K562 (cell line): Measurements from ENCODE around the gene DNMT3A. TPM values are rescaled to one million over a fixed set of nuclear protein-coding genes. Genes with fewer than 3 reads are reported as not detected.

Experiments used
- ATAC-seq: fragments of 200-7000 bp; cut with Tn5 transposase; 3 replicates; pipeline ENCODE4 v1.9.1; 2020; ENCODE audit warnings: moderate library complexity
- BruUV-seq: library from RNA; stranded (reverse); fragments of 400-500 nt; replicated peaks from 2 replicates; lab custom pipeline; 2021; lab: Mats Ljungman, UMichigan
- CTCF ChIA-PET: fragments of 300-600 bp; formaldehyde crosslinking; extraction: SDS; loops from one replicate; lab custom pipeline; 2021; ENCODE audit warnings: low intra/inter-chr PET ratio; lab: Yijun Ruan, JAX
- POLR2A ChIA-PET: fragments of 300-600, 350-650 bp; sonication (Branson Sonifier 250); formaldehyde crosslinking; extraction: SDS; loops from one replicate; lab custom pipeline; 2021; ENCODE audit warnings: antibody characterized with exemption, inconsistent platforms; lab: Yijun Ruan, JAX
- DNase-seq, 4 experiments: peaks; one replicate each; pipeline versions ENCODE4 v3.0.0 to v3.0.0-alpha.2; 2011 to 2018; ENCODE audit warnings: low spot score in 3 of 4, mixed read lengths in 3 of 4; ENCODE audit errors: extremely low read depth in 1 of 4
- FAIRE-seq: peaks from 2 replicates; lab custom pipeline; 2011; peaks lifted over from hg19 to GRCh38; lab: Jason Lieb, UNC
- H2AFZ ChIP-seq: 2 replicates; pipeline ENCODE4 v1.6.0; 2011; ENCODE audit warnings: low read depth, low read length, control low read depth, inconsistent platforms
- H3K27ac ChIP-seq: fragments of 200-600 bp; 3 replicates; pipeline ENCODE4 v1.8.0; 2011; ENCODE audit warnings: low read depth, mild to moderate bottlenecking, control low read depth, inconsistent platforms, low read length, moderate library complexity, mixed read lengths; ENCODE audit errors: extremely low read depth
- H3K27me3 ChIP-seq, 2 experiments: fragments of 300-600 bp in 1 of 2; 2 replicates in 1 of 2; 3 replicates in 1 of 2; pipeline versions ENCODE4 v1.6.0 to v1.8.0; 2011; ENCODE audit warnings: inconsistent platforms in 2 of 2, low read length in 2 of 2, mild to moderate bottlenecking in 1 of 2, mixed read lengths in 1 of 2, moderate library complexity in 1 of 2; ENCODE audit not compliant: control insufficient read depth in 2 of 2, insufficient read depth in 2 of 2
- H3K36me3 ChIP-seq: fragments of 300-600 bp; 3 replicates; pipeline ENCODE4 v1.8.0; 2011; ENCODE audit warnings: mild to moderate bottlenecking, low read length, inconsistent platforms; ENCODE audit not compliant: control insufficient read depth, insufficient read depth
- H3K4me1 ChIP-seq, 2 experiments: fragments of 200-600 bp in 1 of 2; replicated peaks in 1 of 2; 2 replicates in 1 of 2; 3 replicates in 1 of 2; pipeline versions ENCODE4 v1.5.1 to v1.8.0; 2011; ENCODE audit warnings: inconsistent platforms in 2 of 2, low read length in 2 of 2, mild to moderate bottlenecking in 1 of 2, mixed read lengths in 1 of 2, moderate library complexity in 1 of 2; ENCODE audit not compliant: control insufficient read depth in 2 of 2, insufficient read depth in 2 of 2
- H3K4me2 ChIP-seq: 2 replicates; pipeline ENCODE4 v1.6.1; 2011; ENCODE audit warnings: low read length, control low read depth, inconsistent platforms, mixed read lengths; ENCODE audit not compliant: insufficient read depth
- H3K4me3 ChIP-seq: fragments of 200-600 bp; sonication (generic), shearing (Covaris generic); 2 replicates; pipeline ENCODE4 v1.5.1; 2016; ENCODE audit warnings: control low read depth, inconsistent platforms
- H3K79me2 ChIP-seq: fragments of 200-600 bp; 3 replicates; pipeline ENCODE4 v1.8.0; 2011; ENCODE audit warnings: low read length, inconsistent platforms; ENCODE audit not compliant: control insufficient read depth, insufficient read depth
- H3K9ac ChIP-seq, 2 experiments: 2 replicates each; pipeline versions ENCODE4 v1.6.0 to v1.6.1; 2011; ENCODE audit warnings: low read depth in 2 of 2, low read length in 2 of 2, control low read depth in 1 of 2, inconsistent platforms in 1 of 2, mild to moderate bottlenecking in 1 of 2, mixed read lengths in 1 of 2; ENCODE audit not compliant: insufficient read depth in 1 of 2
- H3K9me1 ChIP-seq: one replicate; pipeline ENCODE4 v1.6.0; 2011; ENCODE audit warnings: inconsistent platforms, mild to moderate bottlenecking, low read length, moderate library complexity; ENCODE audit not compliant: control insufficient read depth, insufficient read depth
- H3K9me3 ChIP-seq: replicated peaks from 2 replicates; pipeline ENCODE4 v1.5.1; 2011; ENCODE audit warnings: low read depth, low read length, inconsistent platforms; ENCODE audit not compliant: control insufficient read depth, insufficient read depth
- H4K20me1 ChIP-seq: replicated peaks from 2 replicates; pipeline ENCODE4 v1.6.1; 2011; ENCODE audit warnings: low read length, inconsistent platforms, mixed read lengths; ENCODE audit not compliant: control insufficient read depth, insufficient read depth
- ARNT ChIP-seq, 2 experiments: fragments of 450-650 bp; IDR thresholded peaks; 2 replicates each; pipeline ENCODE4 v1.6.1; 2016; ENCODE audit warnings: mild to moderate bottlenecking in 1 of 2
- CAMTA2 ChIP-seq: fragments of 250-450 bp; sonication (Bioruptor Pico); conservative IDR thresholded peaks from 2 replicates; pipeline ENCODE4 v1.5.1; 2022
- DACH1 ChIP-seq: fragments of 450-650 bp; IDR thresholded peaks from 2 replicates; pipeline ENCODE4 v1.6.1; 2018; ENCODE audit not compliant: partially characterized antibody
- ETV5 ChIP-seq: sonication (generic); formaldehyde crosslinking; IDR thresholded peaks from 2 replicates; pipeline ENCODE4 v1.4.0; 2020; ENCODE audit warnings: low read depth, mild to moderate bottlenecking, missing genetic modification reagents
- POLR2H ChIP-seq: IDR thresholded peaks from 2 replicates; pipeline ENCODE4 v1.6.1; 2016; ENCODE audit warnings: missing genetic modification characterization, low read depth, mild to moderate bottlenecking, control low read depth, missing compliant biosample characterization, moderate library complexity
- RBBP5 ChIP-seq: fragments of 200-600 bp; sonication (generic); IDR thresholded peaks from 2 replicates; pipeline ENCODE4 v1.6.1; 2012; ENCODE audit warnings: borderline replicate concordance, mild to moderate bottlenecking, low read length, control low read depth, inconsistent platforms; ENCODE audit not compliant: insufficient read depth, poor library complexity, severe bottlenecking
- RCOR1 ChIP-seq, 2 experiments: IDR thresholded peaks; 2 replicates each; pipeline ENCODE4 v1.6.1; 2012; ENCODE audit warnings: low read depth in 2 of 2, low read length in 2 of 2, borderline replicate concordance in 1 of 2, improper control_type of control experiment in 1 of 2
- SUPT5H ChIP-seq: fragments of 450-650 bp; IDR thresholded peaks from 2 replicates; pipeline ENCODE4 v1.6.1; 2016
- ZNF436 ChIP-seq: fragments of 250-450, 450-650 bp; sonication (Bioruptor Pico); formaldehyde crosslinking; IDR thresholded peaks from 2 replicates; pipeline ENCODE4 v1.7.0; 2020; ENCODE audit warnings: mild to moderate bottlenecking
- ZNF445 ChIP-seq: fragments of 250-450 bp; sonication (Bioruptor Pico); IDR thresholded peaks from 2 replicates; pipeline ENCODE4 v1.4.0; 2020; ENCODE audit warnings: low read depth, mild to moderate bottlenecking, moderate library complexity
- whole genome bisulfite sequencing: fragments of 100-300 bp; shearing (Covaris generic); methylation state at CpG from one replicate; pipeline ENCODE4 v1.1.6; 2016; ENCODE audit warnings: low coverage, mixed read lengths; ENCODE audit not compliant: insufficient coverage; ENCODE audit errors: missing lambda C conversion rate; 5-methylcytosine and 5-hydroxymethylcytosine counted together
- in situ Hi-C: fragments of 300-500 bp; cut with MboI; formaldehyde crosslinking; loops from 4 replicates; pipeline ENCODE4 v1.15.0; 2018; ENCODE audit warnings: inconsistent platforms, mixed read lengths
- intact Hi-C: fragments of 100-400 bp; cut with micrococcal nuclease; formaldehyde crosslinking; loops from 2 replicates; pipeline ENCODE4 v1.14.2; 2022
- polyA plus RNA-seq, 8 experiments: library from polyadenylated mRNA; depleted of rRNA in 4 of 8; stranded (reverse) in 5 of 8; unstranded in 3 of 8; fragments of >200 nt; fragmentation: Nextera tagmentation in 2 of 8; fragmentation: Illumina TruSeq in 1 of 8; extraction: Ambion mirVana in 2 of 8; extraction: Trizol in 1 of 8; gene quantifications; 2 replicates each; pipeline versions ENCODE4 v1.2.1 to v1.2.3, GENCODE V29; 2011 to 2014; ENCODE audit warnings: inconsistent platforms in 1 of 8, missing spikeins in 1 of 8
- total RNA-seq, 7 experiments: library from RNA; depleted of rRNA in 6 of 7; stranded (reverse); fragments of >200 nt in 6 of 7; fragmentation: Illumina TruSeq in 2 of 7; extraction: Trizol in 2 of 7; gene quantifications; 2 replicates each; pipeline versions ENCODE4 v1.2.1 to v1.2.3, GENCODE V29; 2011 to 2021; ENCODE audit warnings: low replicate concordance in 1 of 7

The DNMT3A gene
- total and polyA plus RNA-seq, 9 of the 15 experiments (the other 6 are each of a cell fraction or from before 2014, with no cell fraction given), result 3.0 to 16.0 (median 6.1) TPM

DNA sequence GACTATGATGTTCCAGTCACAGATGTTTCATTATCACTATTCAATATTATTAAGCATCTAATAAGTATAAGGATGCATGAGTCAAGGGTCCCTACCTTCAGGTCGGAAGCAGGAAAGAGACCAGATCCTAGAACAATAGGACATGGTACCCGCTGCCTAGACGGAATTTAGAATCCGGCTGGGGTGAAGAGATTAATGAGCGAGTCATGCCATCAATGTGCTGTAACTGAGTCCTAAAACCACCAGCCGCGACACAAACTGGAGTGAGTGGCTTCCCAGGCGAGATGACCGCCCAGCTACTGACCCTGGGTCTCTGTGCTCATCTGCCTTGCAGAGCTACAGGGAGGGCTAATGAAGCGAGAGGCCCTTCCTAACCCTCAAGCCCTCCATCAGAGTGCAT, 73.6 kb downstream of the DNMT3A start:
- DNase-seq (no peak), FAIRE-seq (no peak), ATAC-seq (no peak)
- Histone ChIP-seq H3K4me1 (peaks cover 0 to 4% of the 10 kb centered on the region in 2 experiments; a peak in 3 of 5 replicates), H3K9me1 (no peaks in the 10 kb centered on the region), H3K27ac (no peak overlapping the region), H2AFZ (no peak overlapping the region), H3K4me2 (no peak overlapping the region), H3K79me2 (no peaks in the 10 kb centered on the region), H3K4me3 (no peak overlapping the region), H3K9ac (no peak overlapping the region), H3K9me3 (no peaks in the 10 kb centered on the region), H4K20me1 (no peaks in the 10 kb centered on the region), H3K27me3 (peaks cover 0 to 4% of the 10 kb centered on the region in 2 experiments; a peak in 2 of 5 replicates), H3K36me3 (no peaks in the 10 kb centered on the region)
- TF ChIP-seq DACH1, result no peak
- TF ChIP-seq CAMTA2, result no peak
- TF ChIP-seq ARNT (IDR thresholded peaks at IDR 0.05), result no peak
- no peak for TF ChIP-seq RCOR1 (IDR thresholded peaks at IDR 0.05; ENCODE audit: borderline replicate concordance in 1 of 2, low read depth in 2 of 2, low read length in 2 of 2)
- TF ChIP-seq ZNF436 (CRISPR knock-in tag), result no peak
- no TSS peak for BruUV-seq
- intact Hi-C loops (no loop called here), in situ Hi-C loops (no loop called here)
- ChIA-PET POLR2A (interaction anchor here (0.6 kb wide), 1 partner anchor 312 kb away, joined by 6 read pairs; no protein-coding TSS in a partner anchor), CTCF (no interaction called here)
- 20% methylated on average over 10 of the region's 10 CpGs for WGBS

GRCh38 chr2:25266399-25266798, 75.3 kb downstream of the DNMT3A start:
- CTCF ChIA-PET, result no interaction called here
- no peak for DNase-seq
- BruUV-seq, result no TSS peak

More at GRCh38 chr2:25266399-25266798, 75.3 kb downstream of the DNMT3A start:
- H3K9me3 ChIP-seq, result no peaks in the 10 kb centered on the region
- POLR2A ChIA-PET, result interaction anchor here (0.7 kb wide), 1 partner anchor 237 kb away, joined by 3 read pairs; no protein-coding TSS in a partner anchor
- H3K9me1 ChIP-seq, result no peaks in the 10 kb centered on the region
- TF ChIP-seq SUPT5H (no peak), RBBP5 (no peak), POLR2H (tag) (no peak), ZNF445 (no peak), ETV5 (CRISPR knock-in tag) (no peak)
- no peak for FAIRE-seq
- H3K27ac ChIP-seq, result no peak overlapping the region
- in situ Hi-C loops, result no loop called here
- no peaks in the 10 kb centered on the region for H4K20me1 ChIP-seq
- H3K36me3 ChIP-seq, result no peaks in the 10 kb centered on the region
- H3K79me2 ChIP-seq, result no peaks in the 10 kb centered on the region
- H2AFZ ChIP-seq, result no peak overlapping the region
- H3K4me1 ChIP-seq, result peaks cover 0 to 4% of the 10 kb centered on the region in 2 experiments; a peak in 3 of 5 replicates
- H3K27me3 ChIP-seq, result peaks cover 0 to 4% of the 10 kb centered on the region in 2 experiments; a peak in 2 of 5 replicates
- H3K4me3 ChIP-seq, result no peak overlapping the region
- intact Hi-C loops, result no loop called here
- ATAC-seq, result no peak
- no peak overlapping the region for H3K9ac ChIP-seq
- H3K4me2 ChIP-seq, result no peak overlapping the region
